IMR-90 (cell line): Measurements from ENCODE around the gene MBOAT2. TPM values are rescaled to one million over a fixed set of nuclear protein-coding genes. Genes with fewer than 3 reads are reported as not detected.

Experiments used
- ATAC-seq: fragments of 200-7000 bp; cut with Tn5 transposase; 2 replicates; pipeline ENCODE4 v1.9.1; 2020; ENCODE audit warnings: low read depth, mild to moderate bottlenecking, moderate library complexity
- BruUV-seq: library from RNA; stranded (reverse); fragments of 400-500 nt; replicated peaks from 2 replicates; lab custom pipeline; 2021; lab: Mats Ljungman, UMichigan
- CTCF ChIA-PET: fragments of 300-600 bp; formaldehyde crosslinking; extraction: SDS; loops from one replicate; lab custom pipeline; 2021; ENCODE audit warnings: antibody characterized with exemption; lab: Yijun Ruan, JAX
- POLR2A ChIA-PET: fragments of 300-600 bp; sonication (Branson Sonifier 250); formaldehyde crosslinking; loops from one replicate; lab custom pipeline; 2022; ENCODE audit warnings: antibody characterized with exemption; ENCODE audit not compliant: unreplicated experiment; lab: Charles Lee
- DNase-seq: peaks from one replicate; pipeline ENCODE4 v3.0.0; 2013
- H2AFZ ChIP-seq: replicated peaks from 2 replicates; pipeline ENCODE3; 2013; ENCODE audit warnings: low read length, mild to moderate bottlenecking; ENCODE audit not compliant: poor library complexity
- H2AK5ac ChIP-seq: 2 replicates; pipeline ENCODE4 v1.6.1; 2013; ENCODE audit warnings: low read depth, low read length, inconsistent platforms
- H2AK9ac ChIP-seq: replicated peaks from 2 replicates; pipeline ENCODE3; 2013; ENCODE audit warnings: mild to moderate bottlenecking, low read depth, low read length, moderate library complexity; ENCODE audit not compliant: poor library complexity
- H2BK120ac ChIP-seq: 2 replicates; pipeline ENCODE4 v1.6.1; 2013; ENCODE audit warnings: low read depth, low read length, inconsistent platforms
- H2BK15ac ChIP-seq: 3 replicates; pipeline ENCODE4 v1.6.1; 2013; ENCODE audit warnings: low read depth, low read length, inconsistent platforms
- H2BK20ac ChIP-seq: 2 replicates; pipeline ENCODE4 v1.6.1; 2013; ENCODE audit warnings: low read depth, mild to moderate bottlenecking, inconsistent platforms, low read length, moderate library complexity
- H2BK5ac ChIP-seq: 2 replicates; pipeline ENCODE4 v1.6.1; 2013; ENCODE audit warnings: mild to moderate bottlenecking, low read depth, low read length, inconsistent platforms; ENCODE audit not compliant: poor library complexity, severe bottlenecking
- H3K14ac ChIP-seq: replicated peaks from 2 replicates; pipeline ENCODE4 v1.6.1; 2013; ENCODE audit warnings: low read depth, low read length, inconsistent platforms
- H3K18ac ChIP-seq: 2 replicates; pipeline ENCODE4 v1.6.1; 2013; ENCODE audit warnings: low read depth, low read length, control low read depth
- H3K23ac ChIP-seq: 2 replicates; pipeline ENCODE4 v1.6.1; 2013; ENCODE audit warnings: low read depth, low read length, inconsistent platforms
- H3K27ac ChIP-seq: 2 replicates; pipeline ENCODE4 v1.5.1; 2013; ENCODE audit warnings: mild to moderate bottlenecking, control low read depth, low read length; ENCODE audit not compliant: insufficient read depth
- H3K27me3 ChIP-seq: 2 replicates; pipeline ENCODE4 v1.6.1; 2013; ENCODE audit warnings: low read length; ENCODE audit not compliant: control insufficient read depth, insufficient read depth
- H3K36me3 ChIP-seq: 2 replicates; pipeline ENCODE4 v1.6.1; 2013; ENCODE audit warnings: low read length, mixed read lengths; ENCODE audit not compliant: control insufficient read depth, insufficient read depth
- H3K4ac ChIP-seq: 2 replicates; pipeline ENCODE4 v1.6.1; 2013; ENCODE audit warnings: low read depth, low read length, inconsistent platforms
- H3K4me1 ChIP-seq: 2 replicates; pipeline ENCODE4 v1.6.1; 2013; ENCODE audit warnings: low read length, mixed read lengths; ENCODE audit not compliant: control insufficient read depth, insufficient read depth
- H3K4me2 ChIP-seq: 2 replicates; pipeline ENCODE4 v1.6.1; 2013; ENCODE audit warnings: low read depth, mild to moderate bottlenecking, control low read depth, low read length, moderate library complexity
- H3K4me3 ChIP-seq: 2 replicates; pipeline ENCODE4 v1.5.1; 2013; ENCODE audit warnings: low read depth, mild to moderate bottlenecking, control low read depth, low read length, moderate library complexity; ENCODE audit not compliant: insufficient read depth
- H3K56ac ChIP-seq: 2 replicates; pipeline ENCODE4 v1.6.1; 2013; ENCODE audit warnings: low read length, inconsistent platforms; ENCODE audit not compliant: insufficient read depth; ENCODE audit errors: extremely low read depth
- H3K79me1 ChIP-seq, 2 experiments: 2 replicates each; pipeline ENCODE4 v1.6.1; 2013; ENCODE audit warnings: low read length in 2 of 2, inconsistent platforms in 1 of 2, low read depth in 1 of 2
- H3K9ac ChIP-seq: 2 replicates; pipeline ENCODE4 v1.6.1; 2013; ENCODE audit warnings: low read depth, low read length, control low read depth
- H3K9me1 ChIP-seq: 2 replicates; pipeline ENCODE4 v1.6.1; 2013; ENCODE audit warnings: low read length, inconsistent platforms; ENCODE audit not compliant: insufficient read depth
- H3K9me3 ChIP-seq: 2 replicates; pipeline ENCODE4 v1.6.1; 2013; ENCODE audit warnings: low read length; ENCODE audit not compliant: control insufficient read depth, insufficient read depth
- H4K20me1 ChIP-seq: 2 replicates; pipeline ENCODE4 v1.6.1; 2013; ENCODE audit warnings: low read length, inconsistent platforms; ENCODE audit not compliant: insufficient read depth
- H4K5ac ChIP-seq: 2 replicates; pipeline ENCODE4 v1.6.1; 2013; ENCODE audit warnings: mild to moderate bottlenecking, low read depth, low read length, control low read depth
- H4K8ac ChIP-seq, 2 experiments: 2 replicates each; pipeline ENCODE4 v1.6.1; 2013; ENCODE audit warnings: low read depth in 2 of 2, low read length in 2 of 2, control low read depth in 1 of 2, inconsistent platforms in 1 of 2
- H4K91ac ChIP-seq: 2 replicates; pipeline ENCODE4 v1.6.1; 2013; ENCODE audit warnings: low read depth, low read length, inconsistent platforms; ENCODE audit not compliant: insufficient read depth
- MAFK ChIP-seq: IDR thresholded peaks from 2 replicates; pipeline ENCODE4 v1.6.1; 2012; ENCODE audit warnings: low read depth, low read length, improper control_type of control experiment
- RCOR1 ChIP-seq: IDR thresholded peaks from 2 replicates; pipeline ENCODE4 v1.6.1; 2012; ENCODE audit warnings: mild to moderate bottlenecking, low read length, improper control_type of control experiment; ENCODE audit not compliant: insufficient replicate concordance
- WGBS, 2 experiments: methylation state at CpG; one replicate each; pipeline versions ENCODE4 v1.1.5 to v1.1.7; 2013; ENCODE audit warnings: missing lambda C conversion rate in 2 of 2; ENCODE audit not compliant: insufficient read length in 1 of 2; ENCODE audit errors: extremely low coverage in 2 of 2; 5-methylcytosine and 5-hydroxymethylcytosine counted together
- dilution Hi-C: fragments of 300-500 bp; cut with HindIII; formaldehyde crosslinking; loops from one replicate; pipeline ENCODE4 v1.14.3; 2018; ENCODE audit warnings: low sequenced_read_pairs; ENCODE audit not compliant: unreplicated experiment
- in situ Hi-C: fragments of 300-500 bp; cut with MboI; formaldehyde crosslinking; loops from 3 replicates; pipeline ENCODE4 v1.14.3; 2019; ENCODE audit warnings: low sequenced_read_pairs, inconsistent platforms, mixed read lengths
- intact Hi-C: fragments of 100-400 bp; cut with micrococcal nuclease; formaldehyde crosslinking; loops from 2 replicates; pipeline ENCODE4 v1.10.0; 2022
- polyA plus RNA-seq, 3 experiments: library from polyadenylated mRNA; depleted of rRNA; stranded (reverse); fragments of >200 nt; gene quantifications; 2 replicates each; pipeline ENCODE4 v1.2.3, GENCODE V29; 2012; ENCODE audit warnings: low replicate concordance in 1 of 3
- total RNA-seq: library from RNA; depleted of rRNA; stranded (reverse); fragments of >200 nt; gene quantifications from 2 replicates; pipeline ENCODE4 v1.2.3, GENCODE V29; 2012
- TF ChIP-seq, protein P1 (sequence below): fragments of 150-350 bp; IDR thresholded peaks from 2 replicates; pipeline ENCODE4 v1.6.1; 2016; ENCODE audit warnings: low read depth, mild to moderate bottlenecking, low read length, moderate library complexity, borderline replicate concordance
- TF ChIP-seq, protein P2 (sequence below): fragments of 150-350 bp; IDR thresholded peaks from 2 replicates; pipeline ENCODE4 v1.6.1; 2017; ENCODE audit warnings: mild to moderate bottlenecking, antibody characterized with exemption, low read length, low read depth

Gene MBOAT2
- total and polyA plus RNA-seq, 2 of the 4 experiments (the other 2 are of a cell fraction) = 33.9 to 102 TPM

DNA sequence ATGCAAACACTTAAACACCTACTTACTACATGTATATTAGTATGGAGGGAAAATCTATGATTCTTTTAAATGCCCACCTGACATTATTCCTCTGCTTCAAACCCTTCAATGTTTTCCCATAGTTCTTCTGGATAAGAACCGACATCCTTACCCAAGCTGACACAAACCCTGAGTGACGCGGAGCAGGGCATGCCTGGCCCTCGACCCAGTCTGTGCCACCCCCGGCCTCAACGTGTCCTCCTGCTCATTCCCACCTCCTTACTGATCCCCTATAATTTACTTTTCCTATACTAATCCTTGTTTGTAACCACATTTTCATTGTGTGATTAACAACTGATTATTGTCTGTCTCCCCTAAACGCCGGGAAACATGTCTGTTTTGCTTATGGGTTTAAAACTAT lies 183.5 kb downstream of the MBOAT2 start:
- H3K9ac ChIP-seq = no peak overlapping the region
- no peak overlapping the region for H3K23ac ChIP-seq
- H4K8ac ChIP-seq = no peak overlapping the region
- no peak overlapping the region for H3K4me3 ChIP-seq
- H4K20me1 ChIP-seq = peaks cover 6% of the 10 kb centered on the region; the same call in 1 of the 2 replicates
- 82% methylated on average over 5 of the region's 8 CpGs; no CpG with 5 or more reads in 1 of the 2 experiments for WGBS, 2 experiments
- no peak overlapping the region for H2AK5ac ChIP-seq
- H2BK5ac ChIP-seq = no peak overlapping the region
- no peak overlapping the region for H3K14ac ChIP-seq
- H4K5ac ChIP-seq = no peak overlapping the region
- DNase-seq (no peak), ATAC-seq (no peak)
- H3K9me1 ChIP-seq = 0 out of 2 replicates have a peak, but pooled peaks cover 3% of the 10 kb centered on the region
- dilution Hi-C loops (no loop called here), intact Hi-C loops (no loop called here), in situ Hi-C loops (no loop called here)
- no peak overlapping the region for H2BK120ac ChIP-seq
- no peak overlapping the region for H3K4me2 ChIP-seq
- H3K36me3 ChIP-seq = peaks cover 9% of the 10 kb centered on the region
- no peak overlapping the region for H2BK20ac ChIP-seq
- H3K27me3 ChIP-seq = no peaks in the 10 kb centered on the region
- no peak overlapping the region for H2BK15ac ChIP-seq
- ChIA-PET POLR2A (no interaction called here), CTCF (no interaction called here)
- no peak overlapping the region for H3K4ac ChIP-seq
- H2AK9ac ChIP-seq = no peak overlapping the region
- H3K79me1 ChIP-seq = peaks cover 3 to 22% of the 10 kb centered on the region in 2 experiments; a peak in 3 of 4 replicates
- H2AFZ ChIP-seq = no peak overlapping the region
- no TSS peak for BruUV-seq
- no peak overlapping the region for H4K91ac ChIP-seq
- H3K18ac ChIP-seq = no peak overlapping the region
- TF ChIP-seq RCOR1 (no peak), MAFK (no peak)
- TF ChIP-seq, protein P1, sequence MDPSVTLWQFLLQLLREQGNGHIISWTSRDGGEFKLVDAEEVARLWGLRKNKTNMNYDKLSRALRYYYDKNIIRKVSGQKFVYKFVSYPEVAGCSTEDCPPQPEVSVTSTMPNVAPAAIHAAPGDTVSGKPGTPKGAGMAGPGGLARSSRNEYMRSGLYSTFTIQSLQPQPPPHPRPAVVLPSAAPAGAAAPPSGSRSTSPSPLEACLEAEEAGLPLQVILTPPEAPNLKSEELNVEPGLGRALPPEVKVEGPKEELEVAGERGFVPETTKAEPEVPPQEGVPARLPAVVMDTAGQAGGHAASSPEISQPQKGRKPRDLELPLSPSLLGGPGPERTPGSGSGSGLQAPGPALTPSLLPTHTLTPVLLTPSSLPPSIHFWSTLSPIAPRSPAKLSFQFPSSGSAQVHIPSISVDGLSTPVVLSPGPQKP = no peak
- TF ChIP-seq, protein P2, sequence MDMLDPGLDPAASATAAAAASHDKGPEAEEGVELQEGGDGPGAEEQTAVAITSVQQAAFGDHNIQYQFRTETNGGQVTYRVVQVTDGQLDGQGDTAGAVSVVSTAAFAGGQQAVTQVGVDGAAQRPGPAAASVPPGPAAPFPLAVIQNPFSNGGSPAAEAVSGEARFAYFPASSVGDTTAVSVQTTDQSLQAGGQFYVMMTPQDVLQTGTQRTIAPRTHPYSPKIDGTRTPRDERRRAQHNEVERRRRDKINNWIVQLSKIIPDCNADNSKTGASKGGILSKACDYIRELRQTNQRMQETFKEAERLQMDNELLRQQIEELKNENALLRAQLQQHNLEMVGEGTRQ = no peak
- no peak overlapping the region for H3K27ac ChIP-seq
- no peaks in the 10 kb centered on the region for H3K9me3 ChIP-seq
- H3K56ac ChIP-seq = no peak overlapping the region
- H3K4me1 ChIP-seq = peaks cover 4% of the 10 kb centered on the region
